ENCODE measurements around the gene KCNQ2.

GRCh38 chr20:63493563-63494020 is 21.1 kb upstream of the KCNQ2 start:
- TF ChIP-seq CTCF (IDR thresholded peaks at IDR 0.05; ENCODE audit: borderline replicate concordance, extremely low read depth, low read length, poor library complexity, severe bottlenecking) (no peak), EZH2 (IDR thresholded peaks at IDR 0.05; ENCODE audit: borderline replicate concordance, low read depth, low read length, severe bottlenecking) (no peak)

Data from DND-41 (cell line).